ENCODE measurements around the gene ATXN7L3. TPM values are rescaled to one million over a fixed set of nuclear protein-coding genes. Genes with fewer than 3 reads are reported as not detected.
A peak's percentile ranks its signal among the peaks of the same experiment; 100 is the strongest.

Gene ATXN7L3
- total and polyA plus RNA-seq, 9 of the 15 experiments (the other 6 are each of a cell fraction or from before 2014, with no cell fraction given): 0.62 to 66.1 (median 33.2) TPM

GRCh38 chr17:44199553-44200477 is at the start of gene ATXN7L3 (continued):
- TF ChIP-seq HES1 (IDR thresholded peaks at IDR 0.05; ENCODE audit: low read depth): no peak
- TF ChIP-seq, protein P1, sequence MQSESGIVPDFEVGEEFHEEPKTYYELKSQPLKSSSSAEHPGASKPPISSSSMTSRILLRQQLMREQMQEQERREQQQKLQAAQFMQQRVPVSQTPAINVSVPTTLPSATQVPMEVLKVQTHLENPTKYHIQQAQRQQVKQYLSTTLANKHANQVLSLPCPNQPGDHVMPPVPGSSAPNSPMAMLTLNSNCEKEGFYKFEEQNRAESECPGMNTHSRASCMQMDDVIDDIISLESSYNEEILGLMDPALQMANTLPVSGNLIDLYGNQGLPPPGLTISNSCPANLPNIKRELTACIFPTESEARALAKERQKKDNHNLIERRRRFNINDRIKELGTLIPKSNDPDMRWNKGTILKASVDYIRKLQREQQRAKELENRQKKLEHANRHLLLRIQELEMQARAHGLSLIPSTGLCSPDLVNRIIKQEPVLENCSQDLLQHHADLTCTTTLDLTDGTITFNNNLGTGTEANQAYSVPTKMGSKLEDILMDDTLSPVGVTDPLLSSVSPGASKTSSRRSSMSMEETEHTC (IDR thresholded peaks at IDR 0.05): no peak
- no peak for TF ChIP-seq RREB1 (CRISPR knock-in tag; IDR thresholded peaks at IDR 0.05)
- TF ChIP-seq TCFL5 (CRISPR knock-in tag; conservative IDR thresholded peaks at IDR 0.05): no peak
- TF ChIP-seq NR3C1 (CRISPR knock-in tag; IDR thresholded peaks at IDR 0.05): no peak
- TF ChIP-seq DACH1 (IDR thresholded peaks at IDR 0.05; ENCODE audit: partially characterized antibody): no peak
- no peak for TF ChIP-seq SMARCC2 (IDR thresholded peaks at IDR 0.05; ENCODE audit: low read depth)
- TF ChIP-seq, protein P2, sequence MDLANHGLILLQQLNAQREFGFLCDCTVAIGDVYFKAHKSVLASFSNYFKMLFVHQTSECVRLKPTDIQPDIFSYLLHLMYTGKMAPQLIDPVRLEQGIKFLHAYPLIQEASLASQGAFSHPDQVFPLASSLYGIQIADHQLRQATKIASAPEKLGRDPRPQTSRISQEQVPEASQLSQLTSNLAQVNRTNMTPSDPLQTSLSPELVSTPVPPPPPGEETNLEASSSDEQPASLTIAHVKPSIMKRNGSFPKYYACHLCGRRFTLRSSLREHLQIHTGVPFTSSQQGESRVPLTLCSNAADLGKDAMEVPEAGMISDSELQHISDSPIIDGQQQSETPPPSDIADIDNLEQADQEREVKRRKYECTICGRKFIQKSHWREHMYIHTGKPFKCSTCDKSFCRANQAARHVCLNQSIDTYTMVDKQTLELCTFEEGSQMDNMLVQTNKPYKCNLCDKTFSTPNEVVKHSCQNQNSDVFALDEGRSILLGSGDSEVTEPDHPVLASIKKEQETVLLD (IDR thresholded peaks at IDR 0.05): no peak
- TF ChIP-seq FOXA1 (IDR thresholded peaks at IDR 0.05; ENCODE audit: borderline replicate concordance): no peak
- no peak for TF ChIP-seq MAFF (IDR thresholded peaks at IDR 0.05; ENCODE audit: low read length)
- TF ChIP-seq, protein P3, sequence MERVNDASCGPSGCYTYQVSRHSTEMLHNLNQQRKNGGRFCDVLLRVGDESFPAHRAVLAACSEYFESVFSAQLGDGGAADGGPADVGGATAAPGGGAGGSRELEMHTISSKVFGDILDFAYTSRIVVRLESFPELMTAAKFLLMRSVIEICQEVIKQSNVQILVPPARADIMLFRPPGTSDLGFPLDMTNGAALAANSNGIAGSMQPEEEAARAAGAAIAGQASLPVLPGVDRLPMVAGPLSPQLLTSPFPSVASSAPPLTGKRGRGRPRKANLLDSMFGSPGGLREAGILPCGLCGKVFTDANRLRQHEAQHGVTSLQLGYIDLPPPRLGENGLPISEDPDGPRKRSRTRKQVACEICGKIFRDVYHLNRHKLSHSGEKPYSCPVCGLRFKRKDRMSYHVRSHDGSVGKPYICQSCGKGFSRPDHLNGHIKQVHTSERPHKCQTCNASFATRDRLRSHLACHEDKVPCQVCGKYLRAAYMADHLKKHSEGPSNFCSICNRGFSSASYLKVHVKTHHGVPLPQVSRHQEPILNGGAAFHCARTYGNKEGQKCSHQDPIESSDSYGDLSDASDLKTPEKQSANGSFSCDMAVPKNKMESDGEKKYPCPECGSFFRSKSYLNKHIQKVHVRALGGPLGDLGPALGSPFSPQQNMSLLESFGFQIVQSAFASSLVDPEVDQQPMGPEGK (CRISPR knock-in tag; IDR thresholded peaks at IDR 0.05; ENCODE audit: borderline replicate concordance): no peak
- TF ChIP-seq CREB1 (IDR thresholded peaks at IDR 0.05): peak; percentile 92
- peak; percentile 89 for TF ChIP-seq CREB1 (CRISPR knock-in tag; IDR thresholded peaks at IDR 0.05)
- TF ChIP-seq TAL1 (IDR thresholded peaks at IDR 0.05): no peak
- no peak for TF ChIP-seq POLR2B (IDR thresholded peaks at IDR 0.05; ENCODE audit: low read depth, partially characterized antibody)
- TF ChIP-seq KDM2B (CRISPR knock-in tag; IDR thresholded peaks at IDR 0.05): no peak
- no peak for TF ChIP-seq ZNF695 (CRISPR knock-in tag; IDR thresholded peaks at IDR 0.05)

All from K562 (cell line).